ENCODE data around the gene SF1. TPM values are rescaled to one million over a fixed set of nuclear protein-coding genes. Genes with fewer than 3 reads are reported as not detected.

The SF1 gene
- total RNA-seq, 1 experiment from 2014 or later, result 285 TPM

DNA sequence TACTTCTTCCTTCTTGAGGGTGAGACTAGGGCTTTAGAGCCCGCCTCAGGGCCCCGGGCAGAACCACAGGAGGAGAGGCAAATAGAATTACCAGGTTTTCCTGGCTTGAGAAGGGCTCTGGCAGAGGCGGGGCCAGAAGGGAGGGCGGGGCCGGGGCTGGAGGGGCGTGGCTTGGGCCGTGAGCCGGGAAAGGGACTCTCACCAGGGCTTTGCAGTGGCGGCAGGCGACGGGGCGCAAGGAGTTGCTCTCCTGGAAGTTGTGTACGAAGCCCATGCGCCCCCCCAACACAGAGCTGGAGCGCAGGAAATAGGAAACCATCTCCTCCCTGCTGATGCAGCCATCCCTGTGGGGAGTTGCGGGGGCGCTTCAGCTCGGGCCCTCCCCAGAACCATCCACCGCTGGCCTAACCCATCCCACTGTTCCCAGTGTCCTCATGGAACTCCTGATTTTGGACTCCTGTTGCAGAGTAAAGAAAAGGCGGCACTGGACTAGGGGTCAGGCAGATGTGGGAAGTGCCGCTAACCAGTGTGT is 48.4 kb downstream of the SF1 start:
- H3K4me3 Mint-ChIP-seq, result peak overlapping the region; percentile 37
- peaks cover 8% of the 10 kb centered on the region; the same call in 1 of the 2 replicates for H3K27me3 Mint-ChIP-seq (ENCODE audit: low read depth)
- POLR2A ChIA-PET, result interaction anchor here (1.0 kb wide), 2 partner anchors 14 to 49 kb away, joined by 3 to 4 read pairs; partner anchors contain the start of gene RASGRP2
- no peaks in the 10 kb centered on the region for H3K9me3 Mint-ChIP-seq
- ATAC-seq (peak; percentile 88), DNase-seq (ENCODE audit: low spot score) (peak; percentile 92)
- CTCF ChIA-PET, result no interaction called here
- peak overlapping the region; percentile 97 for H3K27ac Mint-ChIP-seq
- H3K36me3 Mint-ChIP-seq, result peaks cover 15% of the 10 kb centered on the region
- H3K4me1 Mint-ChIP-seq, result peaks cover 44% of the 10 kb centered on the region
- TF ChIP-seq RORB (CRISPR knock-in tag; IDR thresholded peaks at IDR 0.05), result no peak
- TF ChIP-seq NR1H2 (CRISPR knock-in tag; IDR thresholded peaks at IDR 0.05), result no peak
- TF ChIP-seq, protein P1, sequence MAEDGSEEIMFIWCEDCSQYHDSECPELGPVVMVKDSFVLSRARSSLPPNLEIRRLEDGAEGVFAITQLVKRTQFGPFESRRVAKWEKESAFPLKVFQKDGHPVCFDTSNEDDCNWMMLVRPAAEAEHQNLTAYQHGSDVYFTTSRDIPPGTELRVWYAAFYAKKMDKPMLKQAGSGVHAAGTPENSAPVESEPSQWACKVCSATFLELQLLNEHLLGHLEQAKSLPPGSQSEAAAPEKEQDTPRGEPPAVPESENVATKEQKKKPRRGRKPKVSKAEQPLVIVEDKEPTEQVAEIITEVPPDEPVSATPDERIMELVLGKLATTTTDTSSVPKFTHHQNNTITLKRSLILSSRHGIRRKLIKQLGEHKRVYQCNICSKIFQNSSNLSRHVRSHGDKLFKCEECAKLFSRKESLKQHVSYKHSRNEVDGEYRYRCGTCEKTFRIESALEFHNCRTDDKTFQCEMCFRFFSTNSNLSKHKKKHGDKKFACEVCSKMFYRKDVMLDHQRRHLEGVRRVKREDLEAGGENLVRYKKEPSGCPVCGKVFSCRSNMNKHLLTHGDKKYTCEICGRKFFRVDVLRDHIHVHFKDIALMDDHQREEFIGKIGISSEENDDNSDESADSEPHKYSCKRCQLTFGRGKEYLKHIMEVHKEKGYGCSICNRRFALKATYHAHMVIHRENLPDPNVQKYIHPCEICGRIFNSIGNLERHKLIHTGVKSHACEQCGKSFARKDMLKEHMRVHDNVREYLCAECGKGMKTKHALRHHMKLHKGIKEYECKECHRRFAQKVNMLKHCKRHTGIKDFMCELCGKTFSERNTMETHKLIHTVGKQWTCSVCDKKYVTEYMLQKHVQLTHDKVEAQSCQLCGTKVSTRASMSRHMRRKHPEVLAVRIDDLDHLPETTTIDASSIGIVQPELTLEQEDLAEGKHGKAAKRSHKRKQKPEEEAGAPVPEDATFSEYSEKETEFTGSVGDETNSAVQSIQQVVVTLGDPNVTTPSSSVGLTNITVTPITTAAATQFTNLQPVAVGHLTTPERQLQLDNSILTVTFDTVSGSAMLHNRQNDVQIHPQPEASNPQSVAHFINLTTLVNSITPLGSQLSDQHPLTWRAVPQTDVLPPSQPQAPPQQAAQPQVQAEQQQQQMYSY (CRISPR knock-in tag; IDR thresholded peaks at IDR 0.05), result peak; percentile 89
- TF ChIP-seq MYBL2 (CRISPR knock-in tag; IDR thresholded peaks at IDR 0.05), result no peak
- TF ChIP-seq, protein P2, sequence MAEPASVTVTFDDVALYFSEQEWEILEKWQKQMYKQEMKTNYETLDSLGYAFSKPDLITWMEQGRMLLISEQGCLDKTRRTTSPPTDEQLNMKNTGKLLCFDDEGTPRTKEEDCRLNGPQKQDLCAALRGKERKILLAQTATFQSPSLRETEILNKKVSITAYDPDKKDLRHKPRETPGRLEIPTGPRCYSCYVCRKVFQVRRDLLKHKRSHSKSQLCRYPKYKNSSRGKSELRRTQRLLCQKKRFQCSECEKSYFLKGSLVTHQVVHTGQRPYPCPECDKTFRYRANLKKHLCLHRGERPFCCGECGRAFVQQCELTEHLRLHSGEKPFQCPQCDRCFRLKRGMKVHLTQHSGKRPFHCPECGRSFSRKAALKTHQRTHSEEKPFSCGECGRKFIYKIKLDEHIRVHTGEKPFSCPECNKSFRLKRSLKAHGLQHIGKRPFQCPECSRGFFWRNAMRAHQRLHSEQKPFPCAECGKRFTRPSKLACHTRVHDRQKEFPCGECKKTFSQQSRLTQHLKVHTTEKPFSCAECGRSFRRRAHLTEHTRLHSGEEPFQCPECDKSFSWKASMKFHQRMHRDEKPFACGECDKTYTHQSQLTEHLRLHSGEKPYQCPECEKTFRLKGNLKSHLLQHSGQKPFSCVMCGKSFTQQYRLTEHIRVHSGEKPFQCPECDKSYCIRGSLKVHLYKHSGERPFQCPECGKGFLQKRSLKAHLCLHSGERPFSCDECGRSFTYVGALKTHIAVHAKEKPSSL (CRISPR knock-in tag; conservative IDR thresholded peaks at IDR 0.05), result no peak
- TF ChIP-seq, protein P3, sequence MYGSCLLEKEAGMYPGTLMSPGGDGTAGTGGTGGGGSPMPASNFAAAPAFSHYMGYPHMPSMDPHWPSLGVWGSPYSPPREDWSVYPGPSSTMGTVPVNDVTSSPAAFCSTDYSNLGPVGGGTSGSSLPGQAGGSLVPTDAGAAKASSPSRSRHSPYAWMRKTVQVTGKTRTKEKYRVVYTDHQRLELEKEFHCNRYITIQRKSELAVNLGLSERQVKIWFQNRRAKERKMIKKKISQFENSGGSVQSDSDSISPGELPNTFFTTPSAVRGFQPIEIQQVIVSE (CRISPR knock-in tag; IDR thresholded peaks at IDR 0.05; ENCODE audit: borderline replicate concordance), result no peak
- TF ChIP-seq, protein P4, sequence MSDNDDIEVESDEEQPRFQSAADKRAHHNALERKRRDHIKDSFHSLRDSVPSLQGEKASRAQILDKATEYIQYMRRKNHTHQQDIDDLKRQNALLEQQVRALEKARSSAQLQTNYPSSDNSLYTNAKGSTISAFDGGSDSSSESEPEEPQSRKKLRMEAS (CRISPR knock-in tag; IDR thresholded peaks at IDR 0.05), result no peak
- no peak for TF ChIP-seq FOXJ3 (CRISPR knock-in tag; IDR thresholded peaks at IDR 0.05; ENCODE audit: borderline replicate concordance)
- TF ChIP-seq GRHL2 (CRISPR knock-in tag; IDR thresholded peaks at IDR 0.05; ENCODE audit: insufficient replicate concordance, severe bottlenecking), result no peak

DNA sequence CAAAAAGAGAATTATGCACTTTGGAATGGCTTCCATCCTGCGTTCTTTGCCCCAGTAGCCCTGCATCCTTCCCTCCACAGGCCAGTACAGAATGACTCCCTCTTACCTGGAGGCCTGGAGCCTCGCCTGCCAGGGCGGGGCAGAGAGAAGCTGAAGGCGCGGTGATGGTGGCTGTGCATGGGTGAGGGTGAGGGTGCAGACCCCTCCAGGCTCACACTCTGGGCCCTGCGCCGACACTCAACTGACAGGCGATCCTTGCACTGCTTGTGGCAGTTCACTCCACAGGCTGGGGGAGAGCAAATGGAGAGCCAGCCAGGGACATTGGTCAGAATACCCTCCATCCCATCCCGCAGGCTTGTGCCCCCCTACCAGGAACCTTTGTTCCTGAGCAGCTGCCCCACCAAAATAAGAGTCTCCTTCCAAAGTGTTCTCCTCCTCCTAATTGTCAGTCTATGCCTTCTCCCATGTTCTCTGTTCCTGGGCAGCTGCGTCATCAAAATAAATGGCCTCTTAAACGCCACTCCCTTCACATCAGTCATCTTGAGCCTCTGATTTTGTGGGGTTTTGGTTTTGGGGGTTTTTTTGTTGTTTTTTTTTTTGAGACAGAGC is 49.5 kb downstream of the SF1 start:
- no peak for DNase-seq (ENCODE audit: low spot score)

DNA sequence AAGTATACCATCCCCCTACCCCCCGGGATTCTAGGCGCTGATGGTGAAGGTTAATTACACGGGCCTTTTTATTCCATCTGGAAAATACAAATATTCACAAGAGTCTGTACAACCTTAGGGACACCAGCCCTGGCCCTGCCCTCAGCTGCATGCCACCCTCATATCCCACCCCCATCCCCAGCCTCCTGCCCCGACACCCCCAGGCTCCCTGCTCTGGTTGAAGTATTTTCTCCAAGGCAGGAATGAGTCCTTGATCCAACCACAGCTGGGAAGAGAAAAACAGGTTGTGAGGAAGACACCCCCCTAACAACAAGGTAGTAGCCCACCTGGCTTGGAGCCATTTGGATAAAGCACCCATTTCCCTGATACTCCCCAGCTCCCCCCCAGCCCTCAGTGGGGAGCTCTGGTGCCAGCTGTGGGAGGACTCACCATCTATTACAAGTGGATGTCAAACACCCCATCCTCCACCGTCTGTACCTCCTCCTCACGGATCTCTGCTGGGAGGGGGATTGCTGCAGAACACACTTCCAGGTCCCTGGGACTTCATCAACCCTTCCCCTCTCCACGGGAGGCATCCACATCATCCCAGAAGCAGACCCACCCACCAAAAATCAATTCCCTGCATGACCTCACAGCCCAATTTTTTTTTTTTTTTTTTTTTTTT is 51.3 kb downstream of the SF1 start:
- POLR2A ChIA-PET, result no interaction called here
- no peak for ATAC-seq
- Mint-ChIP-seq H3K4me3 (no peak overlapping the region), H3K9me3 (no peaks in the 10 kb centered on the region), H3K27ac (peak overlapping the region; percentile 48), H3K4me1 (peaks cover 62% of the 10 kb centered on the region), H3K36me3 (peaks cover 12% of the 10 kb centered on the region; the same call in 1 of the 2 replicates), H3K27me3 (ENCODE audit: low read depth) (peaks cover 23% of the 10 kb centered on the region)
- CTCF ChIA-PET, result interaction anchor here (0.6 to 4.9 kb wide), 8 partner anchors 10 to 936 kb away, joined by 3 to 43 read pairs (median 6); partner anchors contain the start of genes RASGRP2 and RELA
- no peak for TF ChIP-seq ATF1 (CRISPR knock-in tag; IDR thresholded peaks at IDR 0.05)
- TF ChIP-seq, protein P5, sequence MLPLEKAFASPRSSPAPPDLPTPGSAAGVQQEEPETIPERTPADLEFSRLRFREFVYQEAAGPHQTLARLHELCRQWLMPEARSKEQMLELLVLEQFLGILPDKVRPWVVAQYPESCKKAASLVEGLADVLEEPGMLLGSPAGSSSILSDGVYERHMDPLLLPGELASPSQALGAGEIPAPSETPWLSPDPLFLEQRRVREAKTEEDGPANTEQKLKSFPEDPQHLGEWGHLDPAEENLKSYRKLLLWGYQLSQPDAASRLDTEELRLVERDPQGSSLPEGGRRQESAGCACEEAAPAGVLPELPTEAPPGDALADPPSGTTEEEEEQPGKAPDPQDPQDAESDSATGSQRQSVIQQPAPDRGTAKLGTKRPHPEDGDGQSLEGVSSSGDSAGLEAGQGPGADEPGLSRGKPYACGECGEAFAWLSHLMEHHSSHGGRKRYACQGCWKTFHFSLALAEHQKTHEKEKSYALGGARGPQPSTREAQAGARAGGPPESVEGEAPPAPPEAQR (CRISPR knock-in tag; IDR thresholded peaks at IDR 0.05), result no peak
- DNase-seq (ENCODE audit: low spot score), result no peak

More for the DNA sequence above, 49.5 kb downstream of the SF1 start:
- TF ChIP-seq ZNF121 (CRISPR knock-in tag; IDR thresholded peaks at IDR 0.05), result 0 out of 2 replicates have a peak, but pooled peaks have one; percentile 16
- no peak for TF ChIP-seq PRRX2 (CRISPR knock-in tag; IDR thresholded peaks at IDR 0.05)
- Mint-ChIP-seq H3K27ac (no peak overlapping the region; the same call in 1 of the 2 replicates), H3K36me3 (peaks cover 13% of the 10 kb centered on the region; the same call in 1 of the 2 replicates), H3K9me3 (no peaks in the 10 kb centered on the region), H3K4me1 (peaks cover 55% of the 10 kb centered on the region), H3K27me3 (ENCODE audit: low read depth) (peaks cover 13% of the 10 kb centered on the region; the same call in 1 of the 2 replicates), H3K4me3 (no peak overlapping the region)
- no peak for ATAC-seq
- CTCF ChIA-PET, result no interaction called here
- POLR2A ChIA-PET, result interaction anchor here (0.7 kb wide), 1 partner anchor 11 kb away, joined by 4 read pairs; no protein-coding TSS in a partner anchor
